Peyer's patch (tissue), 4 donors: ENCODE measurements around the gene APOBR. TPM values are rescaled to one million over a fixed set of nuclear protein-coding genes. Genes with fewer than 3 reads are reported as not detected.

Experiments used
- DNase-seq, 3 donors: peaks; one replicate each; pipeline ENCODE4 v3.0.0-alpha.2; 2017 to 2019
- H3K27ac ChIP-seq, 4 donors: fragments of 200-600 bp; sonication (generic); one replicate each; pipeline ENCODE4 v1.5.1; 2016 to 2019
- H3K27me3 ChIP-seq, 2 donors: fragments of 200-600 bp; sonication (generic); one replicate each; pipeline ENCODE4 v1.5.1; 2019
- H3K36me3 ChIP-seq, 3 donors: fragments of 200-600 bp; sonication (generic); one replicate each; pipeline ENCODE4 v1.5.1; 2016 to 2019
- H3K4me1 ChIP-seq, 4 donors: fragments of 200-600 bp; sonication (generic); one replicate each; pipeline ENCODE4 v1.5.1; 2016 to 2019
- H3K4me3 ChIP-seq, 4 donors: fragments of 200-600 bp; sonication (generic); 1 replicate in 3 of 4; 2 replicates in 1 of 4; pipeline ENCODE4 v1.5.1; 2016 to 2019; ENCODE audit warnings: mild to moderate bottlenecking in 1 of 4
- H3K9me3 ChIP-seq, 4 donors: fragments of 200-600 bp; sonication (generic); one replicate each; pipeline ENCODE4 v1.5.1; 2016 to 2019; ENCODE audit warnings: mild to moderate bottlenecking in 1 of 4
- CTCF ChIP-seq, 6 experiments: fragments of 450-650 bp in 4 of 6; fragments of 200-600 bp in 2 of 6; sonication (generic) in 1 of 6; IDR thresholded peaks; one replicate each; pipeline ENCODE4 v1.5.1; 2017 to 2019; ENCODE audit warnings: antibody characterized with exemption in 6 of 6, mild to moderate bottlenecking in 3 of 6, moderate library complexity in 1 of 6
- POLR2A ChIP-seq, 2 donors: fragments of 450-650 bp; IDR thresholded peaks; one replicate each; pipeline ENCODE4 v1.5.1; 2017; ENCODE audit warnings: antibody characterized with exemption in 2 of 2, mild to moderate bottlenecking in 2 of 2, moderate library complexity in 2 of 2
- total RNA-seq, 4 donors: library from RNA; depleted of rRNA; stranded (reverse); fragments of >200 nt; gene quantifications; one replicate each; pipeline ENCODE4 v1.1.0, GENCODE V29; 2016

Gene APOBR
- total RNA-seq, 4 donors from 2014 or later, result 11.9 to 25.2 (median 14.6) TPM

GRCh38 chr16:28491970-28492474 is 2.4 kb upstream of the APOBR start, which contains the start of gene CLN3:
CLN3 (minus strand) TSS chr16:28492074; CDS start chr16:28491759, 315 bp downstream.
- TF ChIP-seq POLR2A (IDR thresholded peaks at IDR 0.05) (peak in 1 of 2 donors; percentile 67), CTCF (IDR thresholded peaks at IDR 0.05) (no peak)
- peaks cover 0 to 35% (median 13%) of the 10 kb centered on the region in 4 donors for H3K4me1 ChIP-seq
- peak; percentile 93 to 97 (median 94) for DNase-seq

GRCh38 chr16:28492511-28492910 is 1.9 kb upstream of the APOBR start:
- H3K4me3 ChIP-seq, result peak overlapping the region in 3 of 4 donors; percentile 74 to 97 (median 76)
- DNase-seq, result no peak

More at GRCh38 chr16:28491970-28492474, 2.4 kb upstream of the APOBR start, which contains the start of gene CLN3:
- peaks cover 0 to 24% (median 0%) of the 10 kb centered on the region in 3 donors for H3K36me3 ChIP-seq
- no peaks in the 10 kb centered on the region for H3K9me3 ChIP-seq
- H3K27me3 ChIP-seq, result no peaks in the 10 kb centered on the region
- H3K27ac ChIP-seq, result peak within 1 kb of the TSS; percentile 89 to 97 (median 90)
- H3K4me3 ChIP-seq, result peak within 1 kb of the TSS; percentile 74 to 97 (median 82)

GRCh38 chr16:28495098-28495793 is 803 bp downstream of the APOBR start:
- Histone ChIP-seq H3K36me3 (peaks cover 0 to 6% (median 0%) of the 10 kb centered on the region in 3 donors), H3K27me3 (no peaks in the 10 kb centered on the region), H3K4me1 (peaks cover 0 to 27% (median 13%) of the 10 kb centered on the region in 4 donors), H3K27ac (peak overlapping the region; percentile 85 to 91 (median 90)), H3K9me3 (no peaks in the 10 kb centered on the region), H3K4me3 (peak overlapping the region; percentile 1 to 43 (median 36))
- DNase-seq, result peak in 1 of 3 donors; percentile 57
- TF ChIP-seq POLR2A (IDR thresholded peaks at IDR 0.05) (no peak), CTCF (IDR thresholded peaks at IDR 0.05) (no peak)

More at GRCh38 chr16:28492511-28492910, 1.9 kb upstream of the APOBR start:
- TF ChIP-seq CTCF (IDR thresholded peaks at IDR 0.05), result no peak
- Histone ChIP-seq H3K27me3 (no peaks in the 10 kb centered on the region), H3K36me3 (peaks cover 0 to 20% (median 0%) of the 10 kb centered on the region in 3 donors), H3K27ac (peak overlapping the region; percentile 89 to 97 (median 90)), H3K9me3 (no peaks in the 10 kb centered on the region), H3K4me1 (peaks cover 0 to 35% (median 13%) of the 10 kb centered on the region in 4 donors)

GRCh38 chr16:28495795-28496749 is 1.6 kb downstream of the APOBR start:
- Histone ChIP-seq H3K4me3 (peak overlapping the region in 2 of 4 donors; percentile 43), H3K9me3 (no peaks in the 10 kb centered on the region), H3K27me3 (no peaks in the 10 kb centered on the region), H3K4me1 (peaks cover 0 to 23% (median 13%) of the 10 kb centered on the region in 4 donors), H3K36me3 (peaks cover 0 to 6% (median 0%) of the 10 kb centered on the region in 3 donors), H3K27ac (peak overlapping the region; percentile 85 to 91 (median 90))
- DNase-seq, result no peak
- no peak for TF ChIP-seq CTCF (IDR thresholded peaks at IDR 0.05)
- no peak for TF ChIP-seq POLR2A (IDR thresholded peaks at IDR 0.05)

- Histone ChIP-seq H3K4me3 (peak overlapping the region in 1 of 4 donors; percentile 43), H3K36me3 (peaks cover 0 to 6% (median 0%) of the 10 kb centered on the region in 3 donors)
Measured at GRCh38 chr16:28496844-28497243, 2.4 kb downstream of the APOBR start.

More at GRCh38 chr16:28496844-28497243, 2.4 kb downstream of the APOBR start:
- no peaks in the 10 kb centered on the region for H3K27me3 ChIP-seq
- DNase-seq, result no peak
- H3K9me3 ChIP-seq, result no peaks in the 10 kb centered on the region
- no peak overlapping the region for H3K27ac ChIP-seq
- H3K4me1 ChIP-seq, result peaks cover 0 to 23% (median 13%) of the 10 kb centered on the region in 4 donors
- TF ChIP-seq CTCF (IDR thresholded peaks at IDR 0.05) (no peak), POLR2A (IDR thresholded peaks at IDR 0.05) (no peak)
